Measurements from ENCODE around the gene IQSEC1.

GRCh38 chr3:12985148-12985547 is 88.1 kb downstream of the IQSEC1 start:
- TF ChIP-seq POLR2A (IDR thresholded peaks at IDR 0.05; ENCODE audit: control extremely low read depth in 1 of 2, low read depth in 2 of 2, low read length in 2 of 2) (no peak), CTCF (IDR thresholded peaks at IDR 0.05; ENCODE audit: control extremely low read depth in 1 of 3, insufficient read depth in 1 of 3, low read depth in 1 of 3, low read length in 3 of 3) (no peak)
